K562 (cell line): ENCODE results near the gene FAM78A. TPM values are rescaled to one million over a fixed set of nuclear protein-coding genes. Genes with fewer than 3 reads are reported as not detected.

Experiments
- ARID3B ChIP-seq: fragments of 250-450 bp; sonication (Bioruptor Pico); IDR thresholded peaks from 2 replicates; pipeline ENCODE4 v1.4.0; 2020; ENCODE audit warnings: borderline replicate concordance
- CREM ChIP-seq: IDR thresholded peaks from 2 replicates; pipeline ENCODE4 v1.6.1; 2014; ENCODE audit warnings: antibody characterized with exemption, low read depth
- CXXC5 ChIP-seq: fragments of 250-450 bp; sonication (Bioruptor Pico); IDR thresholded peaks from 2 replicates; pipeline ENCODE4 v1.8.0; 2022; ENCODE audit warnings: inconsistent platforms, mild to moderate bottlenecking, moderate library complexity
- DPF2 ChIP-seq: fragments of 450-650 bp; IDR thresholded peaks from 2 replicates; pipeline ENCODE4 v1.6.1; 2016
- FIP1L1 ChIP-seq: fragments of 200-400 bp; formaldehyde crosslinking; IDR thresholded peaks from 2 replicates; pipeline ENCODE4 v1.6.1; 2018; ENCODE audit warnings: mild to moderate bottlenecking, low read depth, low read length; ENCODE audit not compliant: poor library complexity, severe bottlenecking
- HDAC1 ChIP-seq, 2 experiments: fragments of 450-650 bp; IDR thresholded peaks; 2 replicates each; pipeline ENCODE4 v1.6.1; 2016 to 2017; ENCODE audit warnings: inconsistent platforms in 1 of 2, mild to moderate bottlenecking in 1 of 2, moderate library complexity in 1 of 2
- HES1 ChIP-seq: fragments of 450-650 bp; IDR thresholded peaks from 2 replicates; pipeline ENCODE4 v1.6.1; 2016; ENCODE audit warnings: low read depth, mild to moderate bottlenecking, moderate library complexity
- HNRNPH1 ChIP-seq: fragments of 200-400 bp; formaldehyde crosslinking; optimal IDR thresholded peaks from 2 replicates; pipeline ENCODE3; 2017; ENCODE audit warnings: low read depth, mild to moderate bottlenecking, low read length, moderate library complexity
- HNRNPUL1 ChIP-seq: fragments of 200-400 bp; formaldehyde crosslinking; IDR thresholded peaks from 2 replicates; pipeline ENCODE4 v1.6.1; 2017; ENCODE audit warnings: low read length
- JUN ChIP-seq, 2 experiments: sonication (generic) in 1 of 2; formaldehyde crosslinking in 1 of 2; IDR thresholded peaks; 2 replicates each; pipeline versions ENCODE4 v1.6.1 to v1.8.0; 2012 to 2022; ENCODE audit warnings: borderline replicate concordance in 2 of 2, mild to moderate bottlenecking in 2 of 2, improper control_type of control experiment in 1 of 2, low read depth in 1 of 2, low read length in 1 of 2, missing genetic modification reagents in 1 of 2
- JUND ChIP-seq, 2 experiments: IDR thresholded peaks; 2 replicates in 1 of 2; 3 replicates in 1 of 2; pipeline ENCODE4 v1.6.1; 2011; ENCODE audit warnings: borderline replicate concordance in 2 of 2, low read depth in 2 of 2, low read length in 2 of 2, improper control_type of control experiment in 1 of 2, missing biosample characterization in 1 of 2, missing genetic modification characterization in 1 of 2, missing genetic modification reagents in 1 of 2
- NR2C1 ChIP-seq, 2 experiments: fragments of 450-650 bp; IDR thresholded peaks; 2 replicates each; pipeline ENCODE4 v1.6.1; 2017; ENCODE audit warnings: mild to moderate bottlenecking in 2 of 2, antibody characterized with exemption in 1 of 2, inconsistent platforms in 1 of 2, missing compliant biosample characterization in 1 of 2, missing genetic modification characterization in 1 of 2
- SMAD1 ChIP-seq: fragments of 150-350 bp; IDR thresholded peaks from 2 replicates; pipeline ENCODE4 v1.6.1; 2014; ENCODE audit warnings: low read length, low read depth; ENCODE audit not compliant: partially characterized antibody
- ZBTB33 ChIP-seq: sonication (generic); formaldehyde crosslinking; IDR thresholded peaks from 2 replicates; pipeline ENCODE4 v1.8.1; 2023; ENCODE audit warnings: mild to moderate bottlenecking, missing genetic modification reagents
- ZNF76 ChIP-seq: fragments of 250-450 bp; sonication (Bioruptor Pico); IDR thresholded peaks from 2 replicates; pipeline ENCODE4 v1.4.0; 2020; ENCODE audit warnings: mild to moderate bottlenecking, moderate library complexity, borderline replicate concordance
- polyA plus RNA-seq, 8 experiments: library from polyadenylated mRNA; depleted of rRNA in 4 of 8; stranded (reverse) in 5 of 8; unstranded in 3 of 8; fragments of >200 nt; fragmentation: Nextera tagmentation in 2 of 8; fragmentation: Illumina TruSeq in 1 of 8; extraction: Ambion mirVana in 2 of 8; extraction: Trizol in 1 of 8; gene quantifications; 2 replicates each; pipeline versions ENCODE4 v1.2.1 to v1.2.3, GENCODE V29; 2011 to 2014; ENCODE audit warnings: inconsistent platforms in 1 of 8, missing spikeins in 1 of 8
- total RNA-seq, 7 experiments: library from RNA; depleted of rRNA in 6 of 7; stranded (reverse); fragments of >200 nt in 6 of 7; fragmentation: Illumina TruSeq in 2 of 7; extraction: Trizol in 2 of 7; gene quantifications; 2 replicates each; pipeline versions ENCODE4 v1.2.1 to v1.2.3, GENCODE V29; 2011 to 2021; ENCODE audit warnings: low replicate concordance in 1 of 7
- TF ChIP-seq, protein P1 (sequence below): fragments of 200-400 bp; formaldehyde crosslinking; IDR thresholded peaks from 2 replicates; pipeline ENCODE4 v1.6.1; 2017; ENCODE audit warnings: mild to moderate bottlenecking, low read depth, low read length, moderate library complexity
- TF ChIP-seq, protein P2 (sequence below): fragments of 450-650 bp; IDR thresholded peaks from one replicate; pipeline ENCODE4 v1.6.1; 2018; ENCODE audit warnings: mild to moderate bottlenecking, moderate library complexity; ENCODE audit not compliant: partially characterized antibody

The FAM78A gene
- total and polyA plus RNA-seq, 9 of the 15 experiments (the other 6 are each of a cell fraction or from before 2014, with no cell fraction given): 0.56 to 103 (median 55.2) TPM

GRCh38 chr9:131304676-131305355, 28.5 kb upstream of the FAM78A start (continued):
- TF ChIP-seq NR2C1 (IDR thresholded peaks at IDR 0.05) (no peak), NR2C1 (tag; IDR thresholded peaks at IDR 0.05) (no peak), CXXC5 (peak; percentile 75), JUND (IDR thresholded peaks at IDR 0.05; ENCODE audit: borderline replicate concordance, low read depth, low read length) (peak; percentile 91), JUND (tag; IDR thresholded peaks at IDR 0.05; ENCODE audit: borderline replicate concordance, low read depth, low read length) (peak; percentile 76; the same call in 2 of the 3 replicates), CREM (0 out of 2 replicates have a peak, but pooled peaks have one; percentile 4), HNRNPH1 (no peak), ARID3B (CRISPR knock-in tag) (no peak), HNRNPUL1 (no peak), SMAD1 (no peak), ZNF76 (no peak), HES1 (peak; percentile 37; the same call in 1 of the 2 replicates), JUN (IDR thresholded peaks at IDR 0.05; ENCODE audit: borderline replicate concordance, low read depth, low read length) (peak; percentile 67; the same call in 1 of the 2 replicates), JUN (CRISPR knock-in tag; IDR thresholded peaks at IDR 0.05; ENCODE audit: borderline replicate concordance) (no peak), DPF2 (peak; percentile 72), HDAC1 (IDR thresholded peaks at IDR 0.05) (0 out of 4 replicates have a peak, but pooled peaks of 1 of the 2 experiments have one; percentile 25), FIP1L1 (no peak), ZBTB33 (no peak)
- TF ChIP-seq, protein P1, sequence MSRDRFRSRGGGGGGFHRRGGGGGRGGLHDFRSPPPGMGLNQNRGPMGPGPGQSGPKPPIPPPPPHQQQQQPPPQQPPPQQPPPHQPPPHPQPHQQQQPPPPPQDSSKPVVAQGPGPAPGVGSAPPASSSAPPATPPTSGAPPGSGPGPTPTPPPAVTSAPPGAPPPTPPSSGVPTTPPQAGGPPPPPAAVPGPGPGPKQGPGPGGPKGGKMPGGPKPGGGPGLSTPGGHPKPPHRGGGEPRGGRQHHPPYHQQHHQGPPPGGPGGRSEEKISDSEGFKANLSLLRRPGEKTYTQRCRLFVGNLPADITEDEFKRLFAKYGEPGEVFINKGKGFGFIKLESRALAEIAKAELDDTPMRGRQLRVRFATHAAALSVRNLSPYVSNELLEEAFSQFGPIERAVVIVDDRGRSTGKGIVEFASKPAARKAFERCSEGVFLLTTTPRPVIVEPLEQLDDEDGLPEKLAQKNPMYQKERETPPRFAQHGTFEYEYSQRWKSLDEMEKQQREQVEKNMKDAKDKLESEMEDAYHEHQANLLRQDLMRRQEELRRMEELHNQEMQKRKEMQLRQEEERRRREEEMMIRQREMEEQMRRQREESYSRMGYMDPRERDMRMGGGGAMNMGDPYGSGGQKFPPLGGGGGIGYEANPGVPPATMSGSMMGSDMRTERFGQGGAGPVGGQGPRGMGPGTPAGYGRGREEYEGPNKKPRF: no peak
- TF ChIP-seq, protein P2, sequence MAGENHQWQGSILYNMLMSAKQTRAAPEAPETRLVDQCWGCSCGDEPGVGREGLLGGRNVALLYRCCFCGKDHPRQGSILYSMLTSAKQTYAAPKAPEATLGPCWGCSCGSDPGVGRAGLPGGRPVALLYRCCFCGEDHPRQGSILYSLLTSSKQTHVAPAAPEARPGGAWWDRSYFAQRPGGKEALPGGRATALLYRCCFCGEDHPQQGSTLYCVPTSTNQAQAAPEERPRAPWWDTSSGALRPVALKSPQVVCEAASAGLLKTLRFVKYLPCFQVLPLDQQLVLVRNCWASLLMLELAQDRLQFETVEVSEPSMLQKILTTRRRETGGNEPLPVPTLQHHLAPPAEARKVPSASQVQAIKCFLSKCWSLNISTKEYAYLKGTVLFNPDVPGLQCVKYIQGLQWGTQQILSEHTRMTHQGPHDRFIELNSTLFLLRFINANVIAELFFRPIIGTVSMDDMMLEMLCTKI: no peak
